Measurements from ENCODE around the gene GPS1.

DNA sequence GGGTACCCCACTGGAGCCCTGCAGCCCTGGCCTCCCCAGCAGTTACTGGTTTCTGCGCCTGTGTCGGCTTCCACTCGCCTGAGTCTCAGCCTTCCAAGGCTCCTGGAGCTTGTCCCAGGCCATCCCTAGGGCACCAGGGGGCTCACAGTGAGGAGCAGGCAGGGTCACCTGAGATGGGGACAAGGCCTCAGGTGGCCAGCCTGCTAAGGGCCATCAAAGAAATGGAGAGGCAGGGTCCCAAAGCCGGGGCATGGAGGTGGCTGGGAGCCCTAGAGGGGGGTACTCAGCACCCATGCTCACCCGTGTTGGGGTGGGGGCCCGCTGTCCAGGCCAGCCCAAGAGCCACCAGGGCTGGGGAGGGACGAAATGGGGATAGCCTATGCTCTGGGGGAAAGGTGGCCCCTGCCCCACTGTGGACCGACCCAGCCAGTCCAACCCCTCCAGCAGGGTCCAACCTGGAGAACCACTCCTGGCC is 45.0 kb downstream of the GPS1 start:
- no peak for TF ChIP-seq POLR2A (IDR thresholded peaks at IDR 0.05)
- TF ChIP-seq, protein P1, sequence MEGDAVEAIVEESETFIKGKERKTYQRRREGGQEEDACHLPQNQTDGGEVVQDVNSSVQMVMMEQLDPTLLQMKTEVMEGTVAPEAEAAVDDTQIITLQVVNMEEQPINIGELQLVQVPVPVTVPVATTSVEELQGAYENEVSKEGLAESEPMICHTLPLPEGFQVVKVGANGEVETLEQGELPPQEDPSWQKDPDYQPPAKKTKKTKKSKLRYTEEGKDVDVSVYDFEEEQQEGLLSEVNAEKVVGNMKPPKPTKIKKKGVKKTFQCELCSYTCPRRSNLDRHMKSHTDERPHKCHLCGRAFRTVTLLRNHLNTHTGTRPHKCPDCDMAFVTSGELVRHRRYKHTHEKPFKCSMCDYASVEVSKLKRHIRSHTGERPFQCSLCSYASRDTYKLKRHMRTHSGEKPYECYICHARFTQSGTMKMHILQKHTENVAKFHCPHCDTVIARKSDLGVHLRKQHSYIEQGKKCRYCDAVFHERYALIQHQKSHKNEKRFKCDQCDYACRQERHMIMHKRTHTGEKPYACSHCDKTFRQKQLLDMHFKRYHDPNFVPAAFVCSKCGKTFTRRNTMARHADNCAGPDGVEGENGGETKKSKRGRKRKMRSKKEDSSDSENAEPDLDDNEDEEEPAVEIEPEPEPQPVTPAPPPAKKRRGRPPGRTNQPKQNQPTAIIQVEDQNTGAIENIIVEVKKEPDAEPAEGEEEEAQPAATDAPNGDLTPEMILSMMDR (IDR thresholded peaks at IDR 0.05): no peak
- no peak for TF ChIP-seq POLR2AphosphoS5 (IDR thresholded peaks at IDR 0.05)
- no peak for TF ChIP-seq EP300 (IDR thresholded peaks at IDR 0.05)

Measured in suprapubic skin (tissue), 4 donors.